ENCODE results near the gene SNAI3.

SNAI3 gene

DNA sequence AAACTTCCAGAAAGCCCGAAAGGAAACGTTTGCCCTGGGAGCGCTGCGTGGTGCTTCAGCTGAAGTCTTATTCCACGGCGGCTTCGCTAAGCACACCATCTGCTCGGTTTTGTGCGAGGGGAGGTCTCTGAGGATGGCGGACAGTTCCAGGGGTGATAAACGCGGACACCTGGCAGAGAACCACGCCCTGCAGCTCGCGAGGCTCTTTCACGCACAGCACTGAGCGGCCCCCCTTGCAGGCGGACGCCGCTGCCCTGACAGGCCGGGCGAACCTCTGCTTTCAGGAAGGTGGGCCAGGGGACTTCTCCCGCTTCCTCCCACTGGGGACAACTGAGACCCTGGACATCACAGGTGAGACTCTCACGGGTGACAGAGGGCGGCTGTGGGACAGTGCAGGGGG is 27.1 kb downstream of the SNAI3 start:
- TF ChIP-seq, protein P1, sequence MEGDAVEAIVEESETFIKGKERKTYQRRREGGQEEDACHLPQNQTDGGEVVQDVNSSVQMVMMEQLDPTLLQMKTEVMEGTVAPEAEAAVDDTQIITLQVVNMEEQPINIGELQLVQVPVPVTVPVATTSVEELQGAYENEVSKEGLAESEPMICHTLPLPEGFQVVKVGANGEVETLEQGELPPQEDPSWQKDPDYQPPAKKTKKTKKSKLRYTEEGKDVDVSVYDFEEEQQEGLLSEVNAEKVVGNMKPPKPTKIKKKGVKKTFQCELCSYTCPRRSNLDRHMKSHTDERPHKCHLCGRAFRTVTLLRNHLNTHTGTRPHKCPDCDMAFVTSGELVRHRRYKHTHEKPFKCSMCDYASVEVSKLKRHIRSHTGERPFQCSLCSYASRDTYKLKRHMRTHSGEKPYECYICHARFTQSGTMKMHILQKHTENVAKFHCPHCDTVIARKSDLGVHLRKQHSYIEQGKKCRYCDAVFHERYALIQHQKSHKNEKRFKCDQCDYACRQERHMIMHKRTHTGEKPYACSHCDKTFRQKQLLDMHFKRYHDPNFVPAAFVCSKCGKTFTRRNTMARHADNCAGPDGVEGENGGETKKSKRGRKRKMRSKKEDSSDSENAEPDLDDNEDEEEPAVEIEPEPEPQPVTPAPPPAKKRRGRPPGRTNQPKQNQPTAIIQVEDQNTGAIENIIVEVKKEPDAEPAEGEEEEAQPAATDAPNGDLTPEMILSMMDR (IDR thresholded peaks at IDR 0.05; ENCODE audit: low read depth, low read length): no peak
- Histone ChIP-seq H3K4me3 (ENCODE audit: low read depth, low read length) (no peak overlapping the region), H3K9me3 (no peaks in the 10 kb centered on the region), H3K4me1 (no peaks in the 10 kb centered on the region; the same call in 1 of the 2 replicates), H3K27me3 (no peaks in the 10 kb centered on the region), H3K36me3 (peaks cover 16% of the 10 kb centered on the region)
- no peak for DNase-seq

DNA sequence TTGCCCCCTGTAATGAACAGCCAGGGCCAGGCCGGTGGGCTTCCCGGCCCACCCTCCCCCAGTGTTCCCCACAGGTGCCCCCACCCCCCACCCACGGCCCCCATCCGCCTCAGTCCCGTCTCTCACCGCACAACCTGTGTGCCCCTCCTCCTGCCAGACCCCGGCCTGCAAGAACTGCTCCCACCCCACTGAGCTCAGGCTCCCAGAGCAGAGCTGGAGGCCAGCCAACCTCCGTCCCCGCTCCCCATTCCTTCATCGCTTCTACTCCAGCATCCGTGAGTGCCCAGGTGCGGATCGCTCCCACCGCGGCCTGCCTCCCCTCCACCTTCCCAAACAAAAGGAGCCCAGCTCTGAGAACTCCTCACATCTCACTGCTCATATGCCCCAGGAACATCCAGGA is 27.6 kb downstream of the SNAI3 start:
- no peak for DNase-seq
- Histone ChIP-seq H3K36me3 (peaks cover 16% of the 10 kb centered on the region), H3K9me3 (no peaks in the 10 kb centered on the region), H3K4me3 (ENCODE audit: low read depth, low read length) (no peak overlapping the region), H3K27me3 (no peaks in the 10 kb centered on the region), H3K4me1 (no peaks in the 10 kb centered on the region)
- TF ChIP-seq, protein P1 (IDR thresholded peaks at IDR 0.05; ENCODE audit: low read depth, low read length): no peak

DNA sequence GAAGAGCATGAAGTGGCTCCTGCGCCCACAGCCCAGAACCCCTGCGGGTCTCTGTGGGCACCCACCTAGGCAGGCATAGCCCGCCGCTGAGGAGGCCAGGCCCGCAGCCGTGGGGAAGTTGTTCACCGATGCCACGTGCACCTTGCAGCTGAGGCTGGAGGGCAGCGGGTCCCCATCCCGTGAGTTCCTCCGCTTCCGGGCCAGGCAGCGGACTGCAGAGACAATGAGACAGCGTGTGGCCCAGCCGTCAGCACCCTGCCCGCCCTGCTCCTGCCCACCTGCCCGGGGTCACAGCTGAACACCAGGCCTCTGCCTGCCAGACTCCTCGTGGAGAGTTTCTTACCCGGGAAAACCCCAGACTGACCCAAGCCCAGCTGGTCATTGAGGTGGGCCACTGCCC is 28.9 kb downstream of the SNAI3 start:
- H3K27me3 ChIP-seq: no peaks in the 10 kb centered on the region
- peaks cover 16% of the 10 kb centered on the region for H3K36me3 ChIP-seq
- no peak overlapping the region for H3K4me3 ChIP-seq (ENCODE audit: low read depth, low read length)
- TF ChIP-seq, protein P1 (IDR thresholded peaks at IDR 0.05; ENCODE audit: low read depth, low read length): no peak
- DNase-seq: no peak
- no peaks in the 10 kb centered on the region for H3K9me3 ChIP-seq
- no peaks in the 10 kb centered on the region for H3K4me1 ChIP-seq

DNA sequence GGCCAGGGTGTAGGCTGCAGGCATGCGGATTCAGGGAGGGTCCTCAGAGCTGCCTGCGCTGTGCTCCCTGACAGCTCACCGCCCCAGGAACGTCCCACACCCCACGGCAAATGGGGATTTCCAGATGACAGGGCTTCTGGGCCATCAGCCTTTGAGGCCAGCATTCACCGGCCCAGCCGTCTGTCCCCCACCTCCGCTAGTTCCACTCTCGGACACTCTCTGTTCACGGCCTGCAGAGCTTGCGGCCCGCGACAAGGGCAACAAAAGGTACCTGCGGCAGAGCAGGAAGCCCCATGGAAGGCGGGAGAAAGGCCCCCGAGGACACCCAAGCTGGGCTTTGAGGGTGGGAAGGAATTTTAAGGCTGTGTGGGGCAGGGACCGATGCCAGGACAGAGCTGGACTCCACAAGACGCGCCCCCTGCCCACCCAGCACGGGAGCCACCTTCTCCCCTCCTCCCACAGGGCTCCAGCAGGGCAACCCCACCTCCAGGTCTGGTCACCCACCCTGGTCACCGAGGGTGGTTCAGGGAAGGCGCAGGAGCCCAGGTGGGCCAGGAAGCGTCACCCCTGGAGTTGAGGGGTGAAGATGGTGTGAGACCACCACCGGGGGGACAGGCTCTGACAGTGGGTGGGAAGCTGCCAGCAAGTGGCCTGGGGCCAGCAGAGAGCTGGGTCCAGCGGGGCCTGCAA is 29.9 kb downstream of the SNAI3 start:
- Histone ChIP-seq H3K9me3 (no peaks in the 10 kb centered on the region), H3K27me3 (no peaks in the 10 kb centered on the region), H3K4me1 (no peaks in the 10 kb centered on the region), H3K4me3 (ENCODE audit: low read depth, low read length) (no peak overlapping the region), H3K36me3 (peaks cover 16% of the 10 kb centered on the region)
- no peak for DNase-seq
- TF ChIP-seq, protein P1 (IDR thresholded peaks at IDR 0.05; ENCODE audit: low read depth, low read length): no peak

DNA sequence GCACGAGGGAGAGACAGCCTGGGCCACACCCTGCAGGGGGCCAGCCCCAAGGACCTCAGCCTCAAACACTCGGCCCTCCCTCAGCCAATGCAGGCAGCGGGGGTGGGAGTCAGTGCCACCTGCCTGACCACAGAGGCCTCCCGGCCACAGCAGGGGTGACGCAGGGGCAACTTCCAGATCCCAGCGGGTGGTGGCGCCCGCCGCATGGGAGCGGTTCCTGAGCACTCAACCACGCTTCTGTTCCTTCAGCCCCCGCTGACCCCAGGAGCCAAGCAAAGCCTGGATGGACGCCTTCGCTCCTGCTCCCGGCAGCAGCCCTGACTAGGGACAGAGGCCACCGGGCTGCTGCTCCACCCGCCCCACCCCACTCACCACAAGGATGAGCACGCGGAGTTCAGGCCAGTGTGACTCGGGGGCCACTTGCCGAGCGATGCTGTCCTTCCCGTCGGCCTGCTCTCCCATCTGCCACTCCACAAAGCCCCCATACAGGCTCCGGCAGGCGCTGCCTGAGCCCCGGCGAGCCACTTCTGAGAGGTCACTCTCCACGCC is 30.5 kb downstream of the SNAI3 start:
- H3K27me3 ChIP-seq: no peaks in the 10 kb centered on the region
- peaks cover 16% of the 10 kb centered on the region for H3K36me3 ChIP-seq
- DNase-seq: no peak
- no peaks in the 10 kb centered on the region for H3K9me3 ChIP-seq
- H3K4me1 ChIP-seq: no peaks in the 10 kb centered on the region
- TF ChIP-seq, protein P1 (IDR thresholded peaks at IDR 0.05; ENCODE audit: low read depth, low read length): no peak
- H3K4me3 ChIP-seq (ENCODE audit: low read depth, low read length): no peak overlapping the region

DNA sequence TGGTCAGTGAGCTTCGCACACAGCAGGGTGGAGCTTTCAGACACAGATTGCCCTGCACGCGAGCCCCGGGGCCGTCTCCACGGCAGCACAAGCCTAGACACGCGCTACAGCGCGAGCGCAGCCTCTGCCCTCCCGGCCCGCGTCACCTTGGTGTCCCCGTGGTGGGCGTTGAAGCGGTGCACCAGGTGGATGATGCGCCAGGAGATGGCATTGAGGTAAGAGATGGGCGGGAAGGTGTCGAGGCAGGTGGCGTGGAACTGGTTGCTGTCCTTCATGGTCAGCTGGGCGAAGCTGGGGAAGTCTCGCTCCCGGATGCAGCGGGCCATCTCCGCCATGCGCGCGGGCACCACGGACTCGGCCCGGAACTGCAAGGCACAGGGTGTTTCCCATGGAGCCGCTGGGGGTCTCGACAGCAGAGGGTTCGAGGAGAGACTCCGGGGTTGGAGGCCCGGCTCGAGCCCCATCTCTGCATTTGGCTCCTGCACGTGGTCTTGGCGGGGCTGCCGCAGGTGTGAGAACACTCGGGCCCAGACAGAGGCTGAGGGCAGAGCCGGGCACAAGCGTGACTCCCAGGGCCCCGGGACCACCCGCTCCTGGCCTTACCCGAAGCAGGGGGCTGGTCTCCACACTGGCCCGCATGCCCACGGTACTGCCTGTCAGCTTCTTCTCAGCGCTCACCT is 31.1 kb downstream of the SNAI3 start:
- no peaks in the 10 kb centered on the region for H3K27me3 ChIP-seq
- peaks cover 16% of the 10 kb centered on the region for H3K36me3 ChIP-seq
- TF ChIP-seq, protein P1 (IDR thresholded peaks at IDR 0.05; ENCODE audit: low read depth, low read length): no peak

More for the DNA sequence above, 31.1 kb downstream of the SNAI3 start:
- Histone ChIP-seq H3K9me3 (no peaks in the 10 kb centered on the region), H3K4me3 (ENCODE audit: low read depth, low read length) (no peak overlapping the region), H3K4me1 (no peaks in the 10 kb centered on the region)
- no peak for DNase-seq

Data from BE2C (cell line).